Measurements from ENCODE around the gene CHST9. TPM values are rescaled to one million over a fixed set of nuclear protein-coding genes. Genes with fewer than 3 reads are reported as not detected.

Gene CHST9
- total RNA-seq, 2 experiments from 2014 or later, result not detected

- Mint-ChIP-seq H3K4me1 (ENCODE audit: low read depth) (no peaks in the 10 kb centered on the region), H3K27ac (no peak overlapping the region), H3K27me3 (no peaks in the 10 kb centered on the region), H3K4me3 (no peak overlapping the region), H3K9me3 (peaks cover 18% of the 10 kb centered on the region), H3K36me3 (ENCODE audit: low read depth) (no peaks in the 10 kb centered on the region)
- TF ChIP-seq CTCF (IDR thresholded peaks at IDR 0.05), result no peak
- no peaks in the 10 kb centered on the region for H3K36me3 ChIP-seq (ENCODE audit: insufficient read depth, low read length)
- ChIA-PET POLR2A (no interaction called here), CTCF (no interaction called here)
- no peak overlapping the region for H3K27ac ChIP-seq (ENCODE audit: low read depth in 1 of 2, low read length in 2 of 2)
- H3K4me3 ChIP-seq (ENCODE audit: low read length), result no peak overlapping the region
- no peaks in the 10 kb centered on the region for H3K4me1 ChIP-seq (ENCODE audit: insufficient read depth, low read length)
- ATAC-seq (ENCODE audit: poor library complexity) (no peak), DNase-seq (no peak)
- peaks cover 0 to 14% of the 10 kb centered on the region in 2 experiments for H3K9me3 ChIP-seq (ENCODE audit: control insufficient read depth in 1 of 2, insufficient read depth in 1 of 2, low read length in 2 of 2)
- intact Hi-C loops (cut with DNase I, micrococcal nuclease), result no loop called here
- no peaks in the 10 kb centered on the region for H3K27me3 ChIP-seq (ENCODE audit: control insufficient read depth in 1 of 2, insufficient read depth in 2 of 2, low read length in 2 of 2)
Measured at GRCh38 chr18:27198036-27198435, 12.9 kb upstream of the CHST9 start.

- intact Hi-C loops (cut with DNase I, micrococcal nuclease), result no loop called here
- Mint-ChIP-seq H3K4me3 (no peak overlapping the region), H3K27ac (no peak overlapping the region), H3K27me3 (peaks cover 31% of the 10 kb centered on the region), H3K9me3 (peaks cover 5% of the 10 kb centered on the region), H3K36me3 (ENCODE audit: low read depth) (no peaks in the 10 kb centered on the region), H3K4me1 (ENCODE audit: low read depth) (no peaks in the 10 kb centered on the region)
- Histone ChIP-seq H3K4me3 (ENCODE audit: low read length) (no peak overlapping the region), H3K4me1 (ENCODE audit: insufficient read depth, low read length) (no peaks in the 10 kb centered on the region), H3K36me3 (ENCODE audit: insufficient read depth, low read length) (no peaks in the 10 kb centered on the region), H3K27me3 (ENCODE audit: control insufficient read depth in 1 of 2, insufficient read depth in 2 of 2, low read length in 2 of 2) (peaks cover 6 to 11% of the 10 kb centered on the region in 2 experiments), H3K27ac (ENCODE audit: low read depth in 1 of 2, low read length in 2 of 2) (no peak overlapping the region), H3K9me3 (ENCODE audit: control insufficient read depth in 1 of 2, insufficient read depth in 1 of 2, low read length in 2 of 2) (peaks cover 0 to 23% of the 10 kb centered on the region in 2 experiments)
- no peak for ATAC-seq (ENCODE audit: poor library complexity)
- DNase-seq, result no peak
- ChIA-PET CTCF (no interaction called here), POLR2A (no interaction called here)
- TF ChIP-seq CTCF (IDR thresholded peaks at IDR 0.05), result no peak
Measured at GRCh38 chr18:27188309-27188708, 3.2 kb upstream of the CHST9 start.

GRCh38 chr18:27185897-27186296, 789 bp upstream of the CHST9 start:
- Histone ChIP-seq H3K27me3 (ENCODE audit: control insufficient read depth in 1 of 2, insufficient read depth in 2 of 2, low read length in 2 of 2) (peaks cover 6 to 11% of the 10 kb centered on the region in 2 experiments), H3K4me3 (ENCODE audit: low read length) (no peak overlapping the region), H3K36me3 (ENCODE audit: insufficient read depth, low read length) (no peaks in the 10 kb centered on the region), H3K9me3 (ENCODE audit: control insufficient read depth in 1 of 2, insufficient read depth in 1 of 2, low read length in 2 of 2) (peaks cover 0 to 13% of the 10 kb centered on the region in 2 experiments), H3K27ac (ENCODE audit: low read depth in 1 of 2, low read length in 2 of 2) (no peak overlapping the region), H3K4me1 (ENCODE audit: insufficient read depth, low read length) (no peaks in the 10 kb centered on the region)
- DNase-seq, result no peak
- Mint-ChIP-seq H3K4me1 (ENCODE audit: low read depth) (no peaks in the 10 kb centered on the region), H3K27ac (no peak overlapping the region), H3K9me3 (peaks cover 2% of the 10 kb centered on the region), H3K4me3 (no peak overlapping the region), H3K27me3 (peaks cover 38% of the 10 kb centered on the region), H3K36me3 (ENCODE audit: low read depth) (no peaks in the 10 kb centered on the region)
- ChIA-PET POLR2A (no interaction called here), CTCF (no interaction called here)
- intact Hi-C loops (cut with DNase I, micrococcal nuclease), result no loop called here
- no peak for TF ChIP-seq CTCF (IDR thresholded peaks at IDR 0.05)
- no peak for ATAC-seq (ENCODE audit: poor library complexity)

All from CD4-positive, alpha-beta T cell (primary cell).